Measurements from ENCODE around the gene FBXL17.

FBXL17 gene

GRCh38 chr5:107917983-107918382 lies 463.9 kb downstream of the FBXL17 start:
- TF ChIP-seq EZH2phosphoT487 (conservative IDR thresholded peaks at IDR 0.05; ENCODE audit: low read length) (no peak), CTCF (IDR thresholded peaks at IDR 0.05; ENCODE audit: insufficient read depth, low read length, poor library complexity, severe bottlenecking) (no peak)
- Histone ChIP-seq H2AFZ (ENCODE audit: low read depth, low read length, severe bottlenecking) (no peak overlapping the region), H3K9me3 (ENCODE audit: insufficient read depth, low read length) (no peaks in the 10 kb centered on the region), H3K9ac (ENCODE audit: low read length) (no peak overlapping the region), H3F3A (ENCODE audit: insufficient read depth) (no peaks in the 10 kb centered on the region), H3K79me2 (ENCODE audit: insufficient read depth, low read length) (no peaks in the 10 kb centered on the region), H3K4me2 (ENCODE audit: low read depth, low read length, poor library complexity, severe bottlenecking) (no peak overlapping the region), H3K27ac (ENCODE audit: low read depth, low read length) (no peak overlapping the region), H4K20me1 (ENCODE audit: low read depth, low read length) (no peaks in the 10 kb centered on the region), H3K36me3 (ENCODE audit: low read length) (no peaks in the 10 kb centered on the region), H3K27me3 (ENCODE audit: low read length) (no peaks in the 10 kb centered on the region), H3K9me2 (replicated peaks; ENCODE audit: insufficient read depth, low read length) (no peaks in the 10 kb centered on the region), H3K4me3 (ENCODE audit: insufficient read depth, low read length, poor library complexity, severe bottlenecking) (no peak overlapping the region)

- no peak overlapping the region for H3K9ac ChIP-seq (ENCODE audit: low read length)
- no peak for TF ChIP-seq EZH2phosphoT487 (conservative IDR thresholded peaks at IDR 0.05; ENCODE audit: low read length)
- TF ChIP-seq CTCF (IDR thresholded peaks at IDR 0.05; ENCODE audit: insufficient read depth, low read length, poor library complexity, severe bottlenecking): no peak
- H3K27me3 ChIP-seq (ENCODE audit: low read length): no peaks in the 10 kb centered on the region
- H3K27ac ChIP-seq (ENCODE audit: low read depth, low read length): no peak overlapping the region
- H4K20me1 ChIP-seq (ENCODE audit: low read depth, low read length): no peaks in the 10 kb centered on the region
- no peak overlapping the region for H2AFZ ChIP-seq (ENCODE audit: low read depth, low read length, severe bottlenecking)
- H3F3A ChIP-seq (ENCODE audit: insufficient read depth): no peaks in the 10 kb centered on the region
- no peaks in the 10 kb centered on the region for H3K36me3 ChIP-seq (ENCODE audit: low read length)
- H3K4me3 ChIP-seq (ENCODE audit: insufficient read depth, low read length, poor library complexity, severe bottlenecking): no peak overlapping the region
- H3K9me3 ChIP-seq (ENCODE audit: insufficient read depth, low read length): no peaks in the 10 kb centered on the region
- no peak overlapping the region for H3K4me2 ChIP-seq (ENCODE audit: low read depth, low read length, poor library complexity, severe bottlenecking)
- no peaks in the 10 kb centered on the region for H3K9me2 ChIP-seq (replicated peaks; ENCODE audit: insufficient read depth, low read length)
- H3K79me2 ChIP-seq (ENCODE audit: insufficient read depth, low read length): no peaks in the 10 kb centered on the region
These were observed 464.9 kb downstream of the FBXL17 start for GRCh38 chr5:107916731-107917725.

- Histone ChIP-seq H3K4me3 (ENCODE audit: insufficient read depth, low read length, poor library complexity, severe bottlenecking) (no peak overlapping the region), H2AFZ (ENCODE audit: low read depth, low read length, severe bottlenecking) (no peak overlapping the region), H3F3A (ENCODE audit: insufficient read depth) (no peaks in the 10 kb centered on the region), H3K9me3 (ENCODE audit: insufficient read depth, low read length) (no peaks in the 10 kb centered on the region), H3K4me2 (ENCODE audit: low read depth, low read length, poor library complexity, severe bottlenecking) (no peak overlapping the region), H3K79me2 (ENCODE audit: insufficient read depth, low read length) (no peaks in the 10 kb centered on the region), H3K36me3 (ENCODE audit: low read length) (no peaks in the 10 kb centered on the region), H3K27me3 (ENCODE audit: low read length) (no peaks in the 10 kb centered on the region), H3K9ac (ENCODE audit: low read length) (no peak overlapping the region), H3K27ac (ENCODE audit: low read depth, low read length) (no peak overlapping the region), H4K20me1 (ENCODE audit: low read depth, low read length) (no peaks in the 10 kb centered on the region), H3K9me2 (replicated peaks; ENCODE audit: insufficient read depth, low read length) (no peaks in the 10 kb centered on the region)
- TF ChIP-seq CTCF (IDR thresholded peaks at IDR 0.05; ENCODE audit: insufficient read depth, low read length, poor library complexity, severe bottlenecking) (no peak), EZH2phosphoT487 (conservative IDR thresholded peaks at IDR 0.05; ENCODE audit: low read length) (no peak)
These were observed 466.6 kb downstream of the FBXL17 start for GRCh38 chr5:107915176-107915812.

All from SU-DHL-6 (cell line).